ENCODE measurements around the gene ESYT1.
A peak's percentile ranks its signal among the peaks of the same experiment; 100 is the strongest.

The ESYT1 gene

DNA sequence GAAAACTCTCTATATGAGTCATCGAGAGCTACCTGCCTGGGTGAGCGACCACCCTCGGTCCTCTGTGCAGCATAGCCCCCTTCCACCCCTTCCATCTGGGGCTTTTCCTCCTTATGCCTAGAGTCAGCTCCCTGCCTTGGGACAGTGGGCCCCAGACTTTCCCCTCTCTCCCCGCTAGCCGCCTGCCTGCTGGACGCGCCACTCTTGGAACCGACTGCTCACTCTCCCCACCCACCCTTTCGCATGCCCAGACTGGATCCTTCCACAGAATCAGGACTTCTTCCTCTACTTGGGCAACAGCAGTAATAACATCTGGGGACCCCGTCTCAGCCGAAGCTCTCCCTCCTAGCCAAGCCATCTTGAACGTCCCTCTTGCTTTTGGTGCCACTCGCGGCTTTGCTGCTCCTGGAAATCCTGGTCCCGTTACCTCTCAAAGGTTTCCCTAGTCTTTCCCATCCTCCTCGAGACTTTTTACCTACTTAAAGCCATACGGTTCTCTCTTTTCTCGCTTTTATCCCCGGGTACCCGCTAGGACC lies 671 bp downstream of the ESYT1 start:
- peak; percentile 57 for DNase-seq (ENCODE audit: low read depth, low spot score)

DNA sequence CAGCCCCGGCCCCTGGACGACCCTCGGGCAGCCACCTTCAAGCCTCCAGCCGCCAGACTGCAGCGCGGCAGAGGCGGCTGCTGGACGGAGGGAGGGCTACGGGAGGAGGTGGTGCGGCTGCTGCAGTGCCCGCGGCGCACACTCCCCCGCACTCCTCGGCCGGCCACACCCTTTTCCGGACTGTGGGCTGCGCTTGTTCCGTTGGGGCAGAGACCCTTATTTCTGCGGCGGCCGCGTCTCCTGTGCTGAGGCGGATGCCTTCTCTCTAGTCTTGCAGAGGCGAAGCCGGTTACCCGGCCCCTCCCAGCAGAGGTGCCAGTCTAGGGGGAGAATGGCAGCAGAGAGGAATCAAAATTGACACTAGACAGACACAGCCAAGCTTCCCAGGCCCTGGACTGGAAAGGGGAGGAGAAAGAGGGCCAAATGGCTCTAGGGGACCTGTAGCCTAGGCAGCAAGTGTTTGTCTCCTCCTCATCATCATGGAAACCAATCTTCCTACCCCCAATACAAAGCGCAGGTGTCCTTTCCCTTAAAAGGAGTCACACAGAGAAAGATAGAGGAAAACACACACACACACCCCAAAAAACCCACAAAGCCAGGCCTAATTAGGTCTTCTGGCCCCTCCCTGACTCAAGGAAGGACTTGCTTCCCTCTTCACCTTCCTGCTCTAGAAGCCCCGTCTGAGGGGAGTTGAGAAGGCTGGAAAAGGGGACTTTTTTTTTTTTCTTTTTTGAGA lies 1.3 kb downstream of the ESYT1 start:
- DNase-seq (ENCODE audit: low read depth, low spot score) = peak; percentile 75

DNA sequence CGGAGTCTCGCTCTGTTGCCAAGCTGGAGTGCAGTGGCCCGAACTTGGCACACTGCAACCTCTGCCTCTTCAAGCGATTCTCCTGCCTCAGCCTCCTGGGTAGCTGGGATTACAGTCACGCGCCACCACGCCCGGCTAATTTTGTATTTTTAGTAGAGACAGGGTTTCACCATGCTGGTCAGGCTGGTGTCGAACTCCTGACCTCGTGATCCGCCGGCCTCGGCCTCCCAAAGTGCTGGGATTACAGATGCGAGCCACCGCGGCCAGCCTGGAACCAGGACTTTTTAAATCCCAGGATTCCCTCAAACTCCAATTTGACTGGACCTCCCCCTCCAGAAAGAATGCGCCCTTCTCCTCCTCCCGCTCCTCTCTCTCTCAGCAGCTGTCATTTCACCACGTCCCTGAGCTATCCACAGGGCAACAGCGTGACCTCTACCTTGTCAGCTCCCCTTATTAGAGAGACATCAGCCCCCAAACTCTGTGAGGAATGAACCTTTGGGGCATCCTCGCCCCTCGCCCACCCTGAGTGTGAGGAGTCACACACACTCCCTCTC lies 2.0 kb downstream of the ESYT1 start:
- no peak for DNase-seq (ENCODE audit: low read depth, low spot score)

DNA sequence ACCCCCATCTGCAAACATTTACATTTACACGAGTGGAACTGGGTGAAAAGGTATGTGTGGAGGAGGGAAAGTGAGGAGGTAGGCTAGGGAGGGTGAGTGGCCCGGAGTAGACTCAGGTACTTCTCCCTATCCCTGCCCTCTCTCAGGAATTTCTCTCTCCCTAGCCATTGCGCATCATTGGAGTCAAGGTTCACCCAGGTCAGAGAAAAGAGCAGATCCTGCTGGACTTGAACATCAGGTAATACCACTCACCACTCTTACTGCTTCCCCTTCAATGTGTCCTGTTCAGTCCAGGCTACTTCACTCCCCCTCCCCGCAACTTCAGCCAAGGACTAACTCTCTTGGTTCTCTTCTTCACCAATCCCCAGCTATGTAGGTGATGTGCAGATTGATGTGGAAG lies 2.8 kb downstream of the ESYT1 start:
- no peak for DNase-seq (ENCODE audit: low read depth, low spot score)

DNA sequence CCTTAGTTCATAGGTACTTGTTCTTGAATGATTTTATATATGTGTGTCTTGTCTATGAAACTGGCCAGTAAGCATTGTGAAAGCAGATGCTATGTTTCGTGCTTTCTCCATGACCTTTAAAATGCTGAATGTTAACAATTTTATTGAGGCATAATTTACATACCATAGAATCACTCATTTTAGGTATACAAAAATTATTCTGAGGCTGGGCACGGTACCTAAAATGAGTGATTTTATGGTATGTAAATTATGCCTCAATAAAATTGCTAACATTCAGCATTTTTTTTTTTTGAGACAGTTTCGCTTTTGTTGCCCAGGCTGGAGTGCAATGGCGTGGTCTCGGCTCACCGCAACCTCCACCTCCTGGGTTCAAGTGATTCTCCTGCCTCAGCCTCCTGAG lies 6.8 kb downstream of the ESYT1 start:
- no peak for DNase-seq (ENCODE audit: low read depth, low spot score)

DNA sequence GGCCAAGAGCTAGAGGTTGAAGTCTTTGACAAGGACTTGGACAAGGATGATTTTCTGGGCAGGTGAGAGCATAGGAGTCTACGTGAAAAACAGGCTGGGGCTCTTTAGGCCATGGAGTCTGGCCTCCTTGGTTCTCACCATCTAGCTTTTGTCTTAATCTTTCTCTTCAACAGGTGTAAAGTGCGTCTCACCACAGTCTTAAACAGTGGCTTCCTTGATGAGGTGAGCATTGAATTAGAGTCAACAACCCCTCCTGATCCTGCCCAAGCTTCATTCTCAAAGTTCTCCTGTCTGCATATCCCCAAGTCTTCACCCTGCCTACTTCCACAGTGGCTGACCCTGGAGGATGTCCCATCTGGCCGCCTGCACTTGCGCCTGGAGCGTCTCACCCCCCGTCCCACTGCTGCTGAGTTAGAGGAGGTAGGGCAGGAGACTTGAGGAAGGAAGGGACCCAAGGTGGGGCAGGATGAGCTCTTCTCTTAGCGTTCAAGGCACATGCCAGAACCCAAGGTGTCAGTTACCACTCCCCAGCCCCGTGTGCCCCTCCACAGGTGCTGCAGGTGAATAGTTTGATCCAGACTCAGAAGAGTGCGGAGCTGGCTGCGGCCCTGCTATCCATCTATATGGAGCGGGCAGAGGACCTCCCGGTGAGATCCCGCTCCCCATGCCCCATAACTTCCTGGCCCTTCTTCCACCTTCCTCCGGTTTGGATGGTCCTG lies 9.9 kb downstream of the ESYT1 start:
- no peak for DNase-seq (ENCODE audit: low read depth, low spot score)

DNA sequence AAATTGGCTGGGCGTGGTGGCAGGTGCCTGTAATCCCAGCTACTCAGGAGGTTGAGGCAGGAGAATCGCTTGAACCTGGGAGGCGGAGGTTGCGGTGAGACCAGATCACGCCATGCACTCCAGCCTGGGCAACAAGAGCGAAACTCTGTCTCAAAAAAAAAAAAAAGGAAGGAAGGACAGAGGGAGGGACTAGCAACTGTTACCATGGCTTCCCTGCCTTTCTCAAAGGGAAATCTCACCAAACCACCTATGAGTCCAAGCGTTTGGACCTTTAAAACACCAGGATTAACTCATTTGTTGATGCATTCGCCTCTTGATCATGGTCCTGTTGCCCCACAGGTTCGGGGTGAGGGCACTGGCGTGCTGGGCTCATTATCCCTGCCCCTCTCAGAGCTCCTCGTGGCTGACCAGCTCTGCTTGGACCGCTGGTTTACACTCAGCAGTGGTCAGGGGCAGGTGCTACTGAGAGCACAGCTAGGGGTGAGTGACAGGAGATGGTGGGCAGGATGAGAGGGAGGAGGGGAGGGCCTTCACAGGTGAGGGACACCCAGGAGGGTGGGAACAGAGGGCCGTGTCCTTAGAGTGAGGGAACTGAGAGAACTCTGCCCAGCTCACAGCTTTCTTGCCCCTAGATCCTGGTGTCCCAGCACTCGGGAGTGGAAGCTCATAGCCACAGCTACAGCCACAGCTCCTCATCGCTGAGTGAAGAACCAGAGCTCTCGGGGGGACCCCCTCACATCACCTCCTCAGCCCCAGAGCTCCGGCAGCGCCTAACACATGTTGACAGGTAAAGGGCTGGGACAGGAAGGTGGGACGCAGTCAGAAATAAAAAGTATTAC lies 14.1 kb downstream of the ESYT1 start:
- DNase-seq (ENCODE audit: low read depth, low spot score) = no peak

DNA sequence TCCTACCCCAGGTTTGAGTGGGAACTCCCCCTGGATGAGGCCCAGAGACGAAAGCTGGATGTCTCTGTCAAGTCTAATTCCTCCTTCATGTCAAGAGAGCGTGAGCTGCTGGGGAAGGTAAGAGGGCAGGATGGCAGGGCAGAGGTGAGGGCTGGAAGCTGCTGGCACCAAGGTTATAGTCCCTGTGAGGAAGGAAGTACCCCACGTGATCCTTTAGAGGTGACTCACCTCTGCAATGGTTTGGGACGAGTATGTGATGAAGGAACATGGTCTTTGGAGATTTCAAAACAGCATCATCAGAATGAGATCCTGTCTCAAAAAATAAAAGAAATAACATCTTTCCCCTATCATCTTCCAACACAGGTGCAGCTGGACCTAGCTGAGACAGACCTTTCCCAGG lies 15.2 kb downstream of the ESYT1 start:
- no peak for DNase-seq (ENCODE audit: low read depth, low spot score)

DNA sequence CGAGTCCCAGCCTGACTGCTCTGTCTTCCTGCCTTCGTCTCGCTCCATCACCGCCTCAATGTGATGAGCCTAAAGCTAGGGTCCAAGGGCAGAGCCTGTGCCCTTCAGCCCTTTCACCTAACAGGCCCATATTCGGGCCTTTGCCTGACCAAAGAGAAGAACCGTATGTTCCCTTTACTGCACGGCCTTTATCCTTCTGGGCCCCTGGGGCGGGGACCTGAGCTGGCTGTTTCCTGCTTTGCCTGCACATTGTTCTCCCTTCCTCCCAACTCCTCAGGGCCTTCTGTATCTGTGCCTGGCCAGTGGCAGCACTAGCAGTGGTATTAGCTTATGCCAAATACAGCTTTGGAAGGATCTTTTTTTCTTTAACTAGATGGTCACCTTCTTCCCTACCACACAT lies 15.8 kb downstream of the ESYT1 start:
- no peak for DNase-seq (ENCODE audit: low read depth, low spot score)

DNA sequence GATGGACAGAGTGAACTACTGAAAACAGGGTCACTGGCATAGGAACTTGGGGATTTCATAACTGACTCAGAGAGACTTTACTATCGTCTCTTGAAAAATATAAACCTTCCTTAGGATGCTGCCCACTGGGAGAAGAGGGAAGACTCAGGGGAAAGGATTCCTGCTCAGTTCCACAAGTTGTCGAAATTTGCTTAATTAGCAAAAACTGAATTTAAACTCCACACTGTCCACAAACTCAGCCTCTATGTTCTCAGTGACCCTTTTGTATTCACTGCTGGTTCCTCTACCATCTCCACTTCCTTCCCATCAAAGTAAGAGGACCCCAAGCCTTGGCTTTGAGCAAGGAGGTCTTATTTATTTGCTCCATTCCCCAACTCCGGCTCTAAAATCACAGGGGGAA lies 17.1 kb downstream of the ESYT1 start:
- DNase-seq (ENCODE audit: low read depth, low spot score) = no peak

DNA sequence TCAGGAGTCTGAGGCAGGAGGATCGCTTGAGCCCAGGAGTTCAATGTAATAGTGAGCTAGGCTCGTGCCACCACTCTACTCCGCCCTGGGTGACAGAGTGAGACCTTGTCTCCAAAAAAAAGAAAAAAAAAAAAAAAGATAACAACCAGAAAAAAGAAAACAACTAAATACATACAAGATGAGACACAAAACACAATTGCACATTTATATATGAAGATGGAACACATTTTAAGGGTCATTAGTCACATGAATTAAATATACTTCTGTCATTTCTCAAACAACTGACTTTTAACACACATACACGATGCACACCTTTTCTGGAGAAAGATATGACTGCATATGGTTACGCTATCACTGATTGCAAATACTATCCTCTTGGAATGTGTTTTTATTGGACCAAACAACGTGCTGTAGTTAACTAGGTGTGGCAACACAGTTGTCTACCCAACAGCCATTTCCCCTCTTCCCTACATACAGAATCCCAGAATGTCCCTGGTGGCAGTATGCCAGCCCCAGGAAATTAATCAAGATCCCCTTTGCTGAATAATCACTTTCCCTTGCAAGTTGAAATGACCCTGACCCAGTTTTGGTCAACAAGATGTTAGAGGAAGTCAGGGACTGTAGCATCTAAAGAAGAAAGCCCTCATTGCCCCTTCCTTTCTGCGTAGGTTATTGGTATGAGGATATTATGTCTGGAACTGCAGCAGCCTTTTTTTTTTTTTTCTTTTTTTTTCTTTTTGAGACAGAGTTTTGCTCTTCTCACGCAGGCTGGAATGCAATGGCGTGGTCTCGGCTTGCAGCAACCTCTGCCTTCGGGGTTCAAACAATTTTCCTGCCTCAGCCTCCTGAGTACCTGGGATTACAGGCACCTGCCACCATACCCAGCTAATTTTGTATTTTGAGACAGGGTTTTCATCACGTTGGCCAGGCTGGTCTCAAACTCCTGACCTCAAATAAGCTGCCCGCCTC lies 18.7 kb downstream of the ESYT1 start:
- no peak for DNase-seq (ENCODE audit: low read depth, low spot score)

DNA sequence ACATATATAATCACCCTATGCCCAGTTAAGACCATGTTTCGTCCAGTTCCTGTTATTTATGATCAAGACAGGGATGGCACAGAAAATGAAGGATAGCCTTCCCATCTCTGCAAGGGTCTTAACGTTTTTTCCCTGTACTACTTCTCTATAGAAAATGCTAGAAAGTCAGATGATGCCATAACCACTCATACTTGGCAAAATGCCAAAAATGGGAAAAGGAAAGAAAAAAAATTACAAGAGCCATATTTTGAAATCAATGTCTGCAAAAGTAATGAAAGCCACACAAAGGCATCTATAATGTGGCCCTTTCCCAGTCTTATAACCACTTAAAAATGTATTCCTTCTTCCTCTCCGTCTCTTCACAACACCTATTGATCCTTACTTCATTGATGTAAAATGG lies 22.5 kb downstream of the ESYT1 start:
- DNase-seq (ENCODE audit: low read depth, low spot score) = peak; percentile 45

DNA sequence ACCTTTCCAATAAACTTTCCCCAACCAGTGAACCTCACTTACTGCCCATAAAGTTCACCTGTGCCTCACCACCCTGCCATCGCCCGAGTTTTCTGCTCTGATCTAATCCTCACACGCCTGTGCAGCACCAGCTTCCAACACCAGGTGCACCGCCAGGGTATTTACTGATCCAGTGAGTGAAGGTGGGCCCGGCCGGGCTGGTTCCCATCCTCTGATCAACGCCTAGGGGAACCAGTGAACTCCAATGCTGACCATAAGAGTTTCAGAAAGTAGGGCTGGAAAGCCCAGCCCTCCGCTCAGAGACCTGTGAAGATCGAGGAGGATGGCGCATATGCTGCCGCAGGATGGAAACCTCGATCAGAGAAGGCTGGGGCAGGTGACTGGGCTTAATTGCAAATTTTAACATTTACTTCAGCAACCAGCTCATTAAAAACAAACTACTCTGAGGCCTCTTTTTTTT lies 23.6 kb downstream of the ESYT1 start:
- peak; percentile 62 for DNase-seq (ENCODE audit: low read depth, low spot score)

DNA sequence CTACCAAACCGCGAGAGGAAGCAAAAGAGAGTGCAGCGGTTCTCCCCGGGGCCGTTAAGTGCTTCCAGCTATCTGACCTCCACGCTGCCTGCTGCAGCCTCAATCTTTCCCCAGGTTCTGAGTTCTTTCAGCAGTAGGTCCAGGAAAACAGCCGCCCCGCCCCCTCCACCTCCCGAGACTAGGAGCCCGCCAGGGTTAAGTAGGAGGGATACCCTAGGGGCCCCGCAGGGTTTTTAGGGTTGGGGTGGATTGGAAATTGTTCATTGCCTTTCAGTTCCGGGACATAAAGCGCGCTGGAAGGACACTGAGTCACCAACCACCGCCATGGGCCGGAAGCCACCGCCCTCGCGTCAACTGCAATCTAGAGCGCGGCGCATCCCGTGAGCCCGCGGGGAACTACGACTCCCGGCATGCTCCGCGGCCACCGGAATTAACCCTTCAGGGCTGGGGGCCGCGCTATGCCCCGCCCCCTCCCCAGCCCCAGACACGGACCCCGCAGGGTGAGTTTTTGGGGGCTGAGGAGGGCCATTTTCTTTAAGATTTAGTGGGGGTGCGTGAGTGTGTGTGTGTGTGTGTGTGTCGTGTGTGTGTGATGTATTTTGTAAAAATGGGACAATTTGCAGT lies 24.2 kb downstream of the ESYT1 start, which contains the start of gene MYL6B:
Gene MYL6B, plus strand, starts transcription at position 456 of the 624 bp plus-strand sequence. CDS start 1,332 bp downstream, outside the sequence.
- DNase-seq (ENCODE audit: low read depth, low spot score) = peak; percentile 97

DNA sequence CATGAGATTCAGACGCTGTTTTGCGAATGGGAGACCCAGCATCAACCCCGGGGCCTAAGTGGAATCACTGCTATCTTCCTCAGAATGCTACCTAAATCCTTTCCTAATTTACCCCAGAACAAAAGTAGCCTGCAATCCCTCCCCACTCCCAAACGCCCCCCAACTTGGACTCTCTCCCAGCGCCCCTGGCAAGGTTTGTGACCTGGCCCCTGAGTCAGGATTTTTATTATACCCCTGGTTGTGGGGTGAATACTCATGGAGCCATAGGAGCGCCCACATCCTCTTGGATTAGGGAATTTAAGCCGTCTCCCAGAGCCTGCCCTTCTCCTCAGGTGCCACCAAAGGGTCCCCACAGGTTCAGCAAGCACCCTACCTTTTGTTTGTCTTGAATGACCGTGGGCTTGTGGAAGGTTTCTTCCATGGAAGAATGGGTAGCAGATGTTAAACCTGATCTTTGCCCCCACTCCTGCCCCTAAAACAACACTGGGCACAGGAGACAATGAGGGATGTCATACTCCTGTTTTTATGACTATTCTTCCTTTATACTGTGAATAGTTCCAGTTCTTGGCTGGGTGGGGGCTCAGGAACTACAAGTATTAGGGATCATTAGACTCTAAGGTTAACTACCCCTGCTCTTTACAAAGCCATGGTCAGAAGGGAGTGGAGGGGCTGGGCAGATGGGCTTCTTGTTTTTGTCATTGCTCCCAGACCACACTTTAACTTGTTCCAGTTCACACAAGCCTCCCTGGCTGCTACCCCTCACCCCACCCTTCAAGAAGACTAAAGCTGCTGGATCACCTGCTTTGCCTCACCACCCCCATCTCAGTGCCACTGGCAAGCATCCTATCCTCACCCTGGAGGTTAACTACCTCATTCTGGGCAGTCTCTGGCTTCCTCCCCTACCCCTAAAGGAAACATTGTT lies 24.9 kb downstream of the ESYT1 start:
- DNase-seq (ENCODE audit: low read depth, low spot score) = no peak

DNA sequence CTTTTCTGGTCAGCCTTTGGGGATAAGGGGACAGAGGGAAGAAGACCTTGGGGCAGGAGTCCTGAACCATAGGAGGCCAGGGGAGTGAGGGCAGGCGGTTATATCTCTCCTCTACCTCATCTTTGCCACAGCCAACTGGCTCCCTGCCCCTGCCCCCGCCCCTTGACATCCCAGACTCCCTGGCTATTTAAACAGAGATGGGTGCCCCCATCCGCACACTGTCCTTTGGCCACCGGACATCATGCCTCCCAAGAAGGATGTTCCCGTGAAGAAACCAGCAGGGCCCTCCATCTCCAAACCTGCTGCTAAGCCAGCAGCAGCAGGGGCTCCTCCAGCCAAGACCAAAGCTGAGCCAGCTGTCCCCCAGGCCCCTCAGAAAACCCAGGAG lies 25.6 kb downstream of the ESYT1 start:
- no peak for DNase-seq (ENCODE audit: low read depth, low spot score)

DNA sequence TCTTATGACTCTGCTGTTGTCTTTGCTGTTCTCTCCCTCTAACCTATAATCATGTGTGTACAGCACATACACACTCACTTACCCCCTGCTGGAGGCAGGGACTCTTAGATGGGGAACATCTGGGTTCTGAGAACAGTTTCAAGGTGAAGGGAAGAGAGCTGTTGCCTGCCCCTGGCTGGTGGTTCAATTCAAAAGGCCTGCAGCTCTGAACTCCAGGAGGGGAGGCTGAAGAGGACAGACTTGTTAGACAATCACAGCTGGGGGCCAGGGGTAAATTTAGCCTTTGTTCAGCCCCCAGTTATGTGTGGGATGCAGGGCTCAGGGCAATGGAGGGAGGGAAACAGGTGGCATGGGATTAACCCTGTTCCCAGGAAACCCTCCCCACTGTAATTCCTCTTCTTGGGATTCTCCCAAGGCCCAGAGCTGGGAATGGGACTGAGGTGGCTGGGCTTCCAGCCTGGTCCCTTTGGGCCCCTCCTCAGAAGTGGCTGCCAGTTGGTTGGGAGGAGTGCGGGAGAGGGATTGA lies 26.2 kb downstream of the ESYT1 start:
- no peak for DNase-seq (ENCODE audit: low read depth, low spot score)

DNA sequence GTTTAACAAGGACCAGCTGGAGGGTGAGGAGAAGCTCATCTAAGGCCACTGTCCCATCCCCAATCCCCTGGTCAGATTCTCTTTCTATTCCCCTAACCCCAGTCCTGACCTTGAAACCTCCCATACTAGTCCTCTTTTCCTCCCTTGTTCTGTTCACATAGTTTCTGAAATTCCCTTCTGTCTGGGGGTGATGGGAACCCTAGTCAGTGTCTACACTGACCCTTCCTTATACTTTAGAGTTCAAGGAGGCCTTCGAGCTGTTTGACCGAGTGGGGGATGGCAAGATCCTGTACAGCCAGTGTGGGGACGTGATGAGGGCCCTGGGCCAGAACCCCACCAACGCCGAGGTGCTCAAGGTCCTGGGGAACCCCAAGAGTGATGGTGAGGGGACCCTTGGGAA lies 26.8 kb downstream of the ESYT1 start:
- no peak for DNase-seq (ENCODE audit: low read depth, low spot score)

Data from astrocyte of the hippocampus (primary cell).